Smooth muscle cell (in vitro differentiated cells): ENCODE measurements around the gene PAK1. TPM values are rescaled to one million over a fixed set of nuclear protein-coding genes. Genes with fewer than 3 reads are reported as not detected.
"Not testable (repeated sequence)": the region's sequence is repeated elsewhere in the genome, so short reads cannot be mapped to it uniquely, and the experiment has no call there.

Experiments
- DNase-seq: peaks from one replicate; lab custom pipeline; 2025; ENCODE audit not compliant: unreplicated experiment; lab: John Stamatoyannopoulos, UW
- H2AFZ ChIP-seq: fragments of 200-600 bp; sonication (generic); 2 replicates; pipeline ENCODE4 v1.6.0; 2016; ENCODE audit warnings: antibody characterized with exemption, low read depth, mild to moderate bottlenecking
- H3F3A ChIP-seq: fragments of 200-600 bp; sonication (generic); 2 replicates; pipeline ENCODE4 v1.6.0; 2017; ENCODE audit warnings: antibody characterized with exemption, low read depth
- H3K27ac ChIP-seq: fragments of 200-600 bp; sonication (generic); 2 replicates; pipeline ENCODE4 v1.5.1; 2016; ENCODE audit warnings: low read depth, mild to moderate bottlenecking
- H3K27me3 ChIP-seq: fragments of 200-600 bp; sonication (generic); 2 replicates; pipeline ENCODE4 v1.6.1; 2016; ENCODE audit warnings: low read depth, mild to moderate bottlenecking
- H3K36me3 ChIP-seq: fragments of 200-600 bp; sonication (generic); 2 replicates; pipeline ENCODE4 v1.5.1; 2016; ENCODE audit warnings: low read depth
- H3K4me1 ChIP-seq: fragments of 200-600 bp; sonication (generic); 2 replicates; pipeline ENCODE4 v1.5.1; 2016; ENCODE audit warnings: low read depth
- H3K4me2 ChIP-seq: fragments of 200-600 bp; sonication (generic); 2 replicates; pipeline ENCODE4 v1.6.0; 2016; ENCODE audit warnings: mild to moderate bottlenecking
- H3K4me3 ChIP-seq: fragments of 200-600 bp; sonication (generic); 2 replicates; pipeline ENCODE4 v1.5.1; 2016; ENCODE audit warnings: mild to moderate bottlenecking
- H3K79me2 ChIP-seq: fragments of 200-600 bp; sonication (generic); 2 replicates; pipeline ENCODE4 v1.6.0; 2016; ENCODE audit warnings: low read depth, mild to moderate bottlenecking
- H3K9ac ChIP-seq: fragments of 200-600 bp; sonication (generic); 2 replicates; pipeline ENCODE4 v1.6.0; 2016; ENCODE audit warnings: low read depth
- H3K9me3 ChIP-seq: fragments of 200-600 bp; sonication (generic); replicated peaks from 2 replicates; pipeline ENCODE4 v1.5.1; 2016; ENCODE audit warnings: low read depth
- H4K20me1 ChIP-seq: fragments of 200-600 bp; sonication (generic); 2 replicates; pipeline ENCODE4 v1.6.0; 2016; ENCODE audit warnings: low read depth
- whole genome bisulfite sequencing: methylation state at CpG from one replicate; pipeline ENCODE4 v1.1.7; 2016; ENCODE audit warnings: low lambda C conversion rate; 5-methylcytosine and 5-hydroxymethylcytosine counted together
- polyA plus RNA-seq: library from polyadenylated mRNA; unstranded; fragments of >200 nt; fragmentation: Nextera tagmentation; extraction: Ambion mirVana; gene quantifications from 2 replicates; pipeline ENCODE4 v1.2.1, GENCODE V29; 2016
- total RNA-seq: library from RNA; depleted of rRNA; stranded (reverse); fragments of >200 nt; gene quantifications from 2 replicates; pipeline ENCODE4 v1.2.3, GENCODE V29; 2014
- TF ChIP-seq, protein P1 (sequence below): fragments of 200-600 bp; sonication (generic); IDR thresholded peaks from 2 replicates; pipeline ENCODE4 v1.5.1; 2017; ENCODE audit warnings: borderline replicate concordance, mild to moderate bottlenecking, antibody characterized with exemption; ENCODE audit not compliant: insufficient read depth, poor library complexity, severe bottlenecking

Gene PAK1
- total and polyA plus RNA-seq, 2 experiments from 2014 or later, result 20.5 to 31.7 TPM

- TF ChIP-seq, protein P1, sequence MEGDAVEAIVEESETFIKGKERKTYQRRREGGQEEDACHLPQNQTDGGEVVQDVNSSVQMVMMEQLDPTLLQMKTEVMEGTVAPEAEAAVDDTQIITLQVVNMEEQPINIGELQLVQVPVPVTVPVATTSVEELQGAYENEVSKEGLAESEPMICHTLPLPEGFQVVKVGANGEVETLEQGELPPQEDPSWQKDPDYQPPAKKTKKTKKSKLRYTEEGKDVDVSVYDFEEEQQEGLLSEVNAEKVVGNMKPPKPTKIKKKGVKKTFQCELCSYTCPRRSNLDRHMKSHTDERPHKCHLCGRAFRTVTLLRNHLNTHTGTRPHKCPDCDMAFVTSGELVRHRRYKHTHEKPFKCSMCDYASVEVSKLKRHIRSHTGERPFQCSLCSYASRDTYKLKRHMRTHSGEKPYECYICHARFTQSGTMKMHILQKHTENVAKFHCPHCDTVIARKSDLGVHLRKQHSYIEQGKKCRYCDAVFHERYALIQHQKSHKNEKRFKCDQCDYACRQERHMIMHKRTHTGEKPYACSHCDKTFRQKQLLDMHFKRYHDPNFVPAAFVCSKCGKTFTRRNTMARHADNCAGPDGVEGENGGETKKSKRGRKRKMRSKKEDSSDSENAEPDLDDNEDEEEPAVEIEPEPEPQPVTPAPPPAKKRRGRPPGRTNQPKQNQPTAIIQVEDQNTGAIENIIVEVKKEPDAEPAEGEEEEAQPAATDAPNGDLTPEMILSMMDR, result no peak
- Histone ChIP-seq H3K4me2 (no peak overlapping the region), H4K20me1 (no peaks in the 10 kb centered on the region), H3K27ac (no peak overlapping the region), H3F3A (no peaks in the 10 kb centered on the region), H3K36me3 (no peaks in the 10 kb centered on the region), H3K9ac (no peak overlapping the region), H3K27me3 (no peaks in the 10 kb centered on the region), H2AFZ (no peak overlapping the region), H3K9me3 (no peaks in the 10 kb centered on the region), H3K79me2 (no peaks in the 10 kb centered on the region), H3K4me1 (no peaks in the 10 kb centered on the region), H3K4me3 (no peak overlapping the region)
- WGBS, result 72% methylated on average over 2 of the region's 2 CpGs
- DNase-seq, result no peak
Observed at GRCh38 chr11:77303328-77303727, 170.6 kb downstream of the PAK1 start.

GRCh38 chr11:77302752-77303151 lies 171.1 kb downstream of the PAK1 start:
- H2AFZ ChIP-seq, result no peak overlapping the region
- H3K9me3 ChIP-seq, result no peaks in the 10 kb centered on the region
- H3F3A ChIP-seq, result no peaks in the 10 kb centered on the region
- no peaks in the 10 kb centered on the region for H3K27me3 ChIP-seq
- H3K79me2 ChIP-seq, result no peaks in the 10 kb centered on the region
- TF ChIP-seq, protein P1, result no peak
- H3K27ac ChIP-seq, result no peak overlapping the region
- no peaks in the 10 kb centered on the region for H4K20me1 ChIP-seq
- H3K4me2 ChIP-seq, result no peak overlapping the region
- H3K4me3 ChIP-seq, result no peak overlapping the region
- H3K4me1 ChIP-seq, result no peaks in the 10 kb centered on the region
- WGBS, result 68% methylated on average over 3 of the region's 3 CpGs
- no peak overlapping the region for H3K9ac ChIP-seq
- no peaks in the 10 kb centered on the region for H3K36me3 ChIP-seq
- no peak for DNase-seq

DNA sequence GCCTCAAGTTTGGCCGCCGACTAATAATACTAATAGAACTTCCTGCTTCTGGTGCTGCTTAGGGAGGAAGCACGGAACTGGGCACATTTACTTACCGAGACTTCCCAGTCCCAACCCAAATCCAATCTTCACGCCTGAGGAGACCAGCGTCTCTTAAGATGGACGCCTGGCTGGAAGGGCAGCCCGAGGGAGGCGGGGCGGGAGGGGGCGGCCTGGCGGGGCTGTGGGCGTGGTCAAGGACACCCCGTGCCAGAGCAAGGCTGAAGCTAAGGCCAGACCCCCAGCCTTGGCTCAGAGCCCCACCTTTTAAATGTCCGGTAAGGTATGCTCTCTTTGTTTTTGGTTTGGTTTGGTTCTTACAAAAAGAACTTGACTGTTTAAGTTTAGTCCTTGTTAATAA lies 172.4 kb downstream of the PAK1 start, which contains the start of gene GDPD4:
Gene GDPD4 (minus strand): TSS at position 177 of the 400 bp plus-strand sequence. CDS start 16,549 bp downstream, outside the sequence.
- Histone ChIP-seq H3K4me1 (no peaks in the 10 kb centered on the region), H4K20me1 (no peaks in the 10 kb centered on the region), H3K27me3 (no peaks in the 10 kb centered on the region), H3K9me3 (no peaks in the 10 kb centered on the region), H3F3A (no peaks in the 10 kb centered on the region), H3K36me3 (no peaks in the 10 kb centered on the region), H2AFZ (no peak within 1 kb of the TSS), H3K4me3 (no peak within 1 kb of the TSS), H3K9ac (no peak within 1 kb of the TSS), H3K79me2 (no peaks in the 10 kb centered on the region), H3K27ac (no peak within 1 kb of the TSS), H3K4me2 (no peak within 1 kb of the TSS)
- no peak for DNase-seq
- TF ChIP-seq, protein P1, result no peak
- 96% methylated on average over 15 of the region's 15 CpGs for WGBS

GRCh38 chr11:77300695-77301094 lies 173.2 kb downstream of the PAK1 start:
- TF ChIP-seq, protein P1, result no peak

GRCh38 chr11:77300028-77300427 lies 173.9 kb downstream of the PAK1 start:
- WGBS, result 81% methylated on average over 6 of the region's 6 CpGs
- H3K27me3 ChIP-seq, H2AFZ ChIP-seq, H3K9me3 ChIP-seq, H3K9ac ChIP-seq, H4K20me1 ChIP-seq, H3K4me3 ChIP-seq, H3K79me2 ChIP-seq, H3K36me3 ChIP-seq, H3K4me1 ChIP-seq, H3K4me2 ChIP-seq, H3F3A ChIP-seq, H3K27ac ChIP-seq, DNase-seq: not testable (repeated sequence)

More at GRCh38 chr11:77300695-77301094, 173.2 kb downstream of the PAK1 start:
- H3K27me3 ChIP-seq, result no peaks in the 10 kb centered on the region
- no peak overlapping the region for H2AFZ ChIP-seq
- no peak overlapping the region for H3K9ac ChIP-seq
- H3K4me3 ChIP-seq, result no peak overlapping the region
- H3K4me1 ChIP-seq, result no peaks in the 10 kb centered on the region
- H3K36me3 ChIP-seq, result no peaks in the 10 kb centered on the region
- 96% methylated on average over 5 of the region's 5 CpGs for WGBS
- H4K20me1 ChIP-seq, result no peaks in the 10 kb centered on the region
- no peaks in the 10 kb centered on the region for H3K79me2 ChIP-seq
- no peak overlapping the region for H3K27ac ChIP-seq
- H3F3A ChIP-seq, result no peaks in the 10 kb centered on the region
- no peak for DNase-seq
- no peak overlapping the region for H3K4me2 ChIP-seq
- no peaks in the 10 kb centered on the region for H3K9me3 ChIP-seq
